Transverse colon (tissue), 3 donors: ENCODE results near the gene KREMEN1.

Experiments used
- CTCF ChIP-seq, 5 experiments: fragments of 200-600 bp in 3 of 5; fragments of 450-650 bp in 2 of 5; sonication (generic) in 3 of 5; IDR thresholded peaks; 1 replicate in 2 of 5; 2 replicates in 3 of 5; pipeline ENCODE4 v1.5.1; 2016 to 2017; ENCODE audit warnings: antibody characterized with exemption in 5 of 5, inconsistent platforms in 3 of 5, mild to moderate bottlenecking in 2 of 5, moderate library complexity in 1 of 5
- POLR2A ChIP-seq: fragments of 450-650 bp; IDR thresholded peaks from one replicate; pipeline ENCODE4 v1.6.1; 2016; ENCODE audit warnings: antibody characterized with exemption, mild to moderate bottlenecking, moderate library complexity

DNA sequence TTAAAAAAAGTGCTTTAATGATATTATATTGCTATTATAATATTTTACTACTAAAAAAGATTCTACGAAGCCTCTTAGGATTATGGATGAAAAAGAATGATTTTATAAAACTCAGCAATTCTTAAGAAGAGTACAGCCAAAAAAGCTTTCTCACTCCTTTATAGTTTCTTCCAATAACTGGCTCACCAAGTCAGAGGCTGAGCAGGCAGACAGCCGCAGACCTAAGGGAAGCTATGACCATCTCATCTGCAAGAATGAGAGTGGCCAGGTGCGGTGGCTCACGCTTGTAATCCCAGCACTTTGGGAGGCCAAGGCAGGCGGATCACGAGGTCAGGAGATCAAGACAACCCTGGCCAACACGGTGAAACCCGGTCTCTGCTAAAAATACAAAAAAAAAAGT is 120.2 kb downstream of the KREMEN1 start:
- TF ChIP-seq CTCF (IDR thresholded peaks at IDR 0.05), result no peak
- no peak for TF ChIP-seq POLR2A
